Endothelial cell of umbilical vein (primary cell): ENCODE results near the gene PAQR7. TPM values are rescaled to one million over a fixed set of nuclear protein-coding genes. Genes with fewer than 3 reads are reported as not detected.

Experiments used
- BruUV-seq: library from RNA; stranded (reverse); fragments of 400-500 nt; replicated peaks from 2 replicates; lab custom pipeline; 2021; lab: Mats Ljungman, UMichigan
- CTCF ChIA-PET: fragments of 300-600, 350-600 bp; sonication (Branson Sonifier 250); formaldehyde crosslinking; loops from one replicate; lab custom pipeline; 2021; ENCODE audit warnings: antibody characterized with exemption, inconsistent platforms; lab: Charles Lee
- POLR2A ChIA-PET: fragments of 300-600, 350-600 bp; sonication (Branson Sonifier 250); formaldehyde crosslinking; loops from one replicate; lab custom pipeline; 2021; ENCODE audit warnings: antibody characterized with exemption, inconsistent platforms; lab: Charles Lee
- DNase-seq: peaks from one replicate; pipeline ENCODE4 v3.0.0-alpha.2; 2011; ENCODE audit warnings: low read depth, low spot score
- FAIRE-seq: peaks from 2 replicates; lab custom pipeline; 2011; peaks lifted over from hg19 to GRCh38; lab: Jason Lieb, UNC
- H2AFZ ChIP-seq: 2 replicates; pipeline ENCODE4 v1.6.0; 2012; ENCODE audit warnings: low read depth, low read length, control low read depth, inconsistent platforms
- H3K27ac ChIP-seq: 2 replicates; pipeline ENCODE4 v1.5.1; 2011; ENCODE audit warnings: low read depth, mild to moderate bottlenecking, control low read depth, low read length, moderate library complexity; ENCODE audit not compliant: insufficient read depth
- H3K27me3 ChIP-seq, 2 experiments: 2 replicates each; pipeline versions ENCODE4 v1.6.0 to v1.6.1; 2011; ENCODE audit warnings: low read length in 2 of 2, mixed read lengths in 1 of 2; ENCODE audit not compliant: control insufficient read depth in 2 of 2, insufficient read depth in 2 of 2
- H3K36me3 ChIP-seq, 2 experiments: 2 replicates in 1 of 2; 3 replicates in 1 of 2; pipeline ENCODE4 v1.5.1; 2011; ENCODE audit warnings: low read length in 2 of 2, mild to moderate bottlenecking in 1 of 2, moderate library complexity in 1 of 2; ENCODE audit not compliant: control insufficient read depth in 2 of 2, insufficient read depth in 2 of 2; ENCODE audit errors: extremely low read depth in 1 of 2
- H3K4me1 ChIP-seq: 3 replicates; pipeline ENCODE4 v1.5.1; 2011; ENCODE audit warnings: mild to moderate bottlenecking, low read length; ENCODE audit not compliant: control insufficient read depth, insufficient read depth; ENCODE audit errors: extremely low read depth
- H3K4me2 ChIP-seq: 2 replicates; pipeline ENCODE4 v1.6.1; 2011; ENCODE audit warnings: low read length, control low read depth, mixed read lengths; ENCODE audit not compliant: insufficient read depth
- H3K4me3 ChIP-seq, 3 experiments: fragments of 200-600 bp in 1 of 3; sonication (generic), shearing (Covaris generic) in 1 of 3; replicated peaks in 1 of 3; 2 replicates each; pipeline ENCODE4 v1.5.1; 2011 to 2016; ENCODE audit warnings: control low read depth in 3 of 3, low read length in 3 of 3, mild to moderate bottlenecking in 2 of 3, inconsistent platforms in 1 of 3, low read depth in 1 of 3, moderate library complexity in 1 of 3; ENCODE audit not compliant: insufficient read depth in 1 of 3
- H3K79me2 ChIP-seq: 2 replicates; pipeline ENCODE4 v1.6.0; 2012; ENCODE audit warnings: low read length, inconsistent platforms; ENCODE audit not compliant: control insufficient read depth, insufficient read depth
- H3K9ac ChIP-seq: replicated peaks from 2 replicates; pipeline ENCODE3; 2011; ENCODE audit warnings: low read length, control low read depth; ENCODE audit not compliant: insufficient read depth; ENCODE audit errors: extremely low read depth
- H3K9me1 ChIP-seq: replicated peaks from 3 replicates; pipeline ENCODE4 v1.6.0; 2011; ENCODE audit warnings: mild to moderate bottlenecking, low read length; ENCODE audit not compliant: control insufficient read depth, insufficient read depth; ENCODE audit errors: extremely low read depth
- H3K9me3 ChIP-seq: replicated peaks from 2 replicates; pipeline ENCODE4 v1.5.1; 2012; ENCODE audit warnings: low read length, inconsistent platforms; ENCODE audit not compliant: control insufficient read depth, insufficient read depth
- H4K20me1 ChIP-seq: replicated peaks from 2 replicates; pipeline ENCODE3; 2011; ENCODE audit warnings: mild to moderate bottlenecking, low read length; ENCODE audit not compliant: control insufficient read depth, insufficient read depth; ENCODE audit errors: extremely low read depth
- EZH2 ChIP-seq: IDR thresholded peaks from 2 replicates; pipeline ENCODE4 v1.6.1; 2012; ENCODE audit warnings: borderline replicate concordance, low read depth, mild to moderate bottlenecking, moderate library complexity, low read length, inconsistent platforms; ENCODE audit not compliant: severe bottlenecking
- FOS ChIP-seq: IDR thresholded peaks from 2 replicates; pipeline ENCODE4 v1.6.1; 2011; ENCODE audit warnings: mild to moderate bottlenecking, low read length, moderate library complexity, borderline replicate concordance; ENCODE audit not compliant: insufficient read depth
- GATA2 ChIP-seq: IDR thresholded peaks from 2 replicates; pipeline ENCODE4 v1.7.0; 2011; ENCODE audit warnings: low read depth, mild to moderate bottlenecking, moderate library complexity, mixed read lengths, low read length; ENCODE audit not compliant: insufficient read length, insufficient read depth
- JUN ChIP-seq: IDR thresholded peaks from 2 replicates; pipeline ENCODE4 v1.6.1; 2011; ENCODE audit warnings: borderline replicate concordance, low read depth; ENCODE audit not compliant: insufficient read length, insufficient read depth
- MYC ChIP-seq: IDR thresholded peaks from one replicate; pipeline ENCODE4 v1.6.1; 2011; ENCODE audit warnings: mild to moderate bottlenecking, low read depth, low read length
- POLR2A ChIP-seq: IDR thresholded peaks from 2 replicates; pipeline ENCODE4 v1.6.1; 2012; ENCODE audit warnings: low read depth, mild to moderate bottlenecking, control low read depth, low read length
- POLR2AphosphoS5 ChIP-seq: IDR thresholded peaks from 2 replicates; pipeline ENCODE4 v1.6.1; 2012; ENCODE audit warnings: low read depth, mild to moderate bottlenecking, control low read depth, low read length, moderate library complexity; ENCODE audit not compliant: insufficient read depth
- dilution Hi-C: fragments of 300-500 bp; cut with MboI; formaldehyde crosslinking; loops from one replicate; pipeline ENCODE4 v1.15.0; 2019; ENCODE audit warnings: low sequenced_read_pairs; ENCODE audit not compliant: extremely low pct_ligation_motif_present
- intact Hi-C: fragments of 100-400 bp; cut with micrococcal nuclease; formaldehyde crosslinking; loops from one replicate; pipeline ENCODE4 v1.10.0; 2022
- polyA plus RNA-seq, 4 experiments: library from polyadenylated mRNA; depleted of rRNA in 3 of 4; stranded (reverse) in 3 of 4; unstranded in 1 of 4; fragments of >200 nt; gene quantifications; 2 replicates each; pipeline versions ENCODE4 v1.2.1 to v1.2.3, GENCODE V29; 2011 to 2012; ENCODE audit warnings: missing spikeins in 1 of 4
- total RNA-seq: library from RNA; stranded (reverse); gene quantifications from 2 replicates; pipeline ENCODE4 v1.2.3, GENCODE V29; 2021
- TF ChIP-seq, protein P1 (sequence below): IDR thresholded peaks from 2 replicates; pipeline ENCODE4 v1.6.1; 2011; ENCODE audit not compliant: insufficient read depth, insufficient read length
- TF ChIP-seq, protein P2 (sequence below), 2 donors: IDR thresholded peaks; 1 replicate in 1 of 2; 2 replicates in 1 of 2; pipeline ENCODE4 v1.5.1; 2011; ENCODE audit warnings: low read length in 2 of 2, mild to moderate bottlenecking in 2 of 2, moderate library complexity in 2 of 2, control low read depth in 1 of 2, inconsistent platforms in 1 of 2, low read depth in 1 of 2; ENCODE audit not compliant: insufficient read depth in 1 of 2; ENCODE audit errors: extremely low read depth in 1 of 2

PAQR7 gene
- total and polyA plus RNA-seq, 2 donors (not counting 3 experiments of a cell fraction or from before 2014, with no cell fraction given): 8.4 to 10.8 TPM

DNA sequence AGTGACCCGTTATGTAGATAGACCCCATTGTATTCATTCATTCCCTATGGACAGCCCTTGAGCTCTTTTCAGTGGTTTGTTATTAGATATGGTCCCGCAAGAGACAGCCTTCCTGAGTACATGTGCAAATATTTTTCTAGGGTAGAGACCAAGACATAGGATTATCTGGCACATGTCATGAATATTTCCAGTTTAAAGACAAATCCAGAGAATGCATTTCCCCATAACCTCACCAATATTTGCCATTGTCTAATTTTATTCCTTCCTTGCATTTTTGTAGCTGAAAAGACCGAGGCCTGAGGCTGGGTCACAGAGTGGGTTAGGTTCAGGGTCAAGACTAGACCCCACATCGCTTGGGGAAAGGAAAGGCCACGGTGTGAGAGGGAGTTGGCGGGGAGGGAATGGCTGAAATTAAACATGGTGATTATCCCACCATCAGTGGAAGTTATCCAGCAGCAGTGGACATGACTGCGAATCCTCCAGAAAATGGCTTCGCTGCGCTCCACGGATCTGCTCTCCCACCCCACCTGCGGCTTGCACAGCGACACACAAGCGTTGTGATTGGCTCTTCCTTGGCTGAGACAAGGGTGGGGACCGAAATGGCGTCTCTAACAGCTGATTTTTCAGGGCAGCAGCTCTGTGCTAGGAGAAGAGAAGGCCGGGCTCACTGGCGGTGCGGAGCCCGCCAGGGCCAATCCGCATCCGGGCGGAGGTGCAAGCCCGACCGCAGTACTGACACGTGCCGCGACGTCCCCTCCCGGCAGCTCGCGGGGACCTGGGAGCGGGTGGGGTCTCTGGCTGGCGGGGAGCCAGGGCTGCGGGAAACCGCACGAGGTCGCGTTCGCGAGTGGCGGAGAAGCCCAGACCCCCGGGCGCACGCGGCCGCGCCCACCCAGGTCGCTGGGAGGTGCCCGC lies 46.8 kb upstream of the PAQR7 start:
- BruUV-seq: no TSS peak

More for the DNA sequence above, 46.8 kb upstream of the PAQR7 start:
- intact Hi-C loops (loop anchor here (2.0 kb wide), 2 partner anchors 16 to 28 kb away; partner anchors contain the start of gene STMN1), dilution Hi-C loops (no loop called here)
- Histone ChIP-seq H3K79me2 (no peaks in the 10 kb centered on the region), H3K4me2 (peak overlapping the region; percentile 85), H2AFZ (peak overlapping the region; percentile 97), H3K27ac (no peak overlapping the region), H3K4me1 (peaks cover 18% of the 10 kb centered on the region), H3K27me3 (peaks cover 0 to 6% of the 10 kb centered on the region in 2 experiments), H3K9me1 (no peaks in the 10 kb centered on the region), H3K9me3 (no peaks in the 10 kb centered on the region), H4K20me1 (no peaks in the 10 kb centered on the region), H3K36me3 (no peaks in the 10 kb centered on the region), H3K9ac (peak overlapping the region; percentile 32), H3K4me3 (peak overlapping the region; percentile 22 to 49 (median 31))
- POLR2A ChIA-PET: interaction anchor here (0.9 kb wide), 1 partner anchor 17 kb away, joined by 3 read pairs; no protein-coding TSS in a partner anchor
- CTCF ChIA-PET: interaction anchor here (0.7 to 2.2 kb wide), 5 partner anchors 12 to 388 kb away, joined by 3 to 14 read pairs (median 4); partner anchors contain the start of gene PAFAH2
- FAIRE-seq (peak; percentile 74), DNase-seq (peak; percentile 34)
- TF ChIP-seq MYC (no peak), POLR2A (no peak), FOS (no peak), GATA2 (no peak), POLR2AphosphoS5 (no peak), JUN (no peak), EZH2 (no peak)
- TF ChIP-seq, protein P1, sequence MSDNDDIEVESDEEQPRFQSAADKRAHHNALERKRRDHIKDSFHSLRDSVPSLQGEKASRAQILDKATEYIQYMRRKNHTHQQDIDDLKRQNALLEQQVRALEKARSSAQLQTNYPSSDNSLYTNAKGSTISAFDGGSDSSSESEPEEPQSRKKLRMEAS: no peak
- TF ChIP-seq, protein P2, sequence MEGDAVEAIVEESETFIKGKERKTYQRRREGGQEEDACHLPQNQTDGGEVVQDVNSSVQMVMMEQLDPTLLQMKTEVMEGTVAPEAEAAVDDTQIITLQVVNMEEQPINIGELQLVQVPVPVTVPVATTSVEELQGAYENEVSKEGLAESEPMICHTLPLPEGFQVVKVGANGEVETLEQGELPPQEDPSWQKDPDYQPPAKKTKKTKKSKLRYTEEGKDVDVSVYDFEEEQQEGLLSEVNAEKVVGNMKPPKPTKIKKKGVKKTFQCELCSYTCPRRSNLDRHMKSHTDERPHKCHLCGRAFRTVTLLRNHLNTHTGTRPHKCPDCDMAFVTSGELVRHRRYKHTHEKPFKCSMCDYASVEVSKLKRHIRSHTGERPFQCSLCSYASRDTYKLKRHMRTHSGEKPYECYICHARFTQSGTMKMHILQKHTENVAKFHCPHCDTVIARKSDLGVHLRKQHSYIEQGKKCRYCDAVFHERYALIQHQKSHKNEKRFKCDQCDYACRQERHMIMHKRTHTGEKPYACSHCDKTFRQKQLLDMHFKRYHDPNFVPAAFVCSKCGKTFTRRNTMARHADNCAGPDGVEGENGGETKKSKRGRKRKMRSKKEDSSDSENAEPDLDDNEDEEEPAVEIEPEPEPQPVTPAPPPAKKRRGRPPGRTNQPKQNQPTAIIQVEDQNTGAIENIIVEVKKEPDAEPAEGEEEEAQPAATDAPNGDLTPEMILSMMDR (IDR thresholded peaks at IDR 0.05; ENCODE audit: extremely low read depth in 1 of 2, insufficient read depth in 1 of 2, low read depth in 1 of 2, low read length in 2 of 2): no peak
